Gastroesophageal sphincter (tissue), 3 donors: ENCODE results near the gene ODAD4.
"Not testable (repeated sequence)": the region's sequence is repeated elsewhere in the genome, so short reads cannot be mapped to it uniquely, and the experiment has no call there.

Experiments
- POLR2A ChIP-seq, 2 donors: fragments of 450-650 bp; IDR thresholded peaks; one replicate each; pipeline ENCODE4 v1.6.1; 2017; ENCODE audit warnings: antibody characterized with exemption in 2 of 2, mild to moderate bottlenecking in 2 of 2, moderate library complexity in 1 of 2
- TF ChIP-seq, protein P1 (sequence below), 4 experiments: fragments of 200-600 bp in 2 of 4; fragments of 450-650 bp in 2 of 4; sonication (generic) in 1 of 4; IDR thresholded peaks; one replicate each; pipeline ENCODE4 v1.5.1; 2017 to 2019; ENCODE audit warnings: antibody characterized with exemption in 4 of 4, mild to moderate bottlenecking in 2 of 4, moderate library complexity in 2 of 4

GRCh38 chr17:42013740-42014139 lies 83.3 kb downstream of the ODAD4 start:
- TF ChIP-seq, protein P1, sequence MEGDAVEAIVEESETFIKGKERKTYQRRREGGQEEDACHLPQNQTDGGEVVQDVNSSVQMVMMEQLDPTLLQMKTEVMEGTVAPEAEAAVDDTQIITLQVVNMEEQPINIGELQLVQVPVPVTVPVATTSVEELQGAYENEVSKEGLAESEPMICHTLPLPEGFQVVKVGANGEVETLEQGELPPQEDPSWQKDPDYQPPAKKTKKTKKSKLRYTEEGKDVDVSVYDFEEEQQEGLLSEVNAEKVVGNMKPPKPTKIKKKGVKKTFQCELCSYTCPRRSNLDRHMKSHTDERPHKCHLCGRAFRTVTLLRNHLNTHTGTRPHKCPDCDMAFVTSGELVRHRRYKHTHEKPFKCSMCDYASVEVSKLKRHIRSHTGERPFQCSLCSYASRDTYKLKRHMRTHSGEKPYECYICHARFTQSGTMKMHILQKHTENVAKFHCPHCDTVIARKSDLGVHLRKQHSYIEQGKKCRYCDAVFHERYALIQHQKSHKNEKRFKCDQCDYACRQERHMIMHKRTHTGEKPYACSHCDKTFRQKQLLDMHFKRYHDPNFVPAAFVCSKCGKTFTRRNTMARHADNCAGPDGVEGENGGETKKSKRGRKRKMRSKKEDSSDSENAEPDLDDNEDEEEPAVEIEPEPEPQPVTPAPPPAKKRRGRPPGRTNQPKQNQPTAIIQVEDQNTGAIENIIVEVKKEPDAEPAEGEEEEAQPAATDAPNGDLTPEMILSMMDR (IDR thresholded peaks at IDR 0.05) = not testable (repeated sequence)
- not testable (repeated sequence) for TF ChIP-seq POLR2A (IDR thresholded peaks at IDR 0.05)
